SU-DHL-6 (cell line): ENCODE data around the gene TLR10.
A peak's percentile ranks its signal among the peaks of the same experiment; 100 is the strongest.

Experiments used
- H2AFZ ChIP-seq: fragments of 200-600 bp; sonication (generic); 2 replicates; pipeline ENCODE4 v1.6.1; 2014; ENCODE audit warnings: low read depth, mild to moderate bottlenecking, moderate library complexity, mixed read lengths, antibody characterized with exemption, low read length; ENCODE audit not compliant: severe bottlenecking
- H3F3A ChIP-seq: fragments of 200-600 bp; shearing (Covaris generic); 2 replicates; pipeline ENCODE4 v1.6.0; 2016; ENCODE audit warnings: antibody characterized with exemption, mild to moderate bottlenecking; ENCODE audit not compliant: insufficient read depth
- H3K27ac ChIP-seq: fragments of 200-600 bp; sonication (generic); 2 replicates; pipeline ENCODE4 v1.5.1; 2016; ENCODE audit warnings: low read depth, mild to moderate bottlenecking, low read length, moderate library complexity, mixed read lengths
- H3K27me3 ChIP-seq: fragments of 200-600 bp; sonication (generic), shearing (Covaris generic); 2 replicates; pipeline ENCODE4 v1.6.0; 2014; ENCODE audit warnings: mild to moderate bottlenecking, low read length
- H3K36me3 ChIP-seq: fragments of 200-600 bp; sonication (generic); 2 replicates; pipeline ENCODE4 v1.6.1; 2014; ENCODE audit warnings: mild to moderate bottlenecking, low read length, mixed read lengths
- H3K4me2 ChIP-seq: fragments of 300-600, 200-600 bp; shearing (Covaris generic), sonication (generic); 2 replicates; pipeline ENCODE4 v1.6.0; 2014; ENCODE audit warnings: low read length, low read depth, mild to moderate bottlenecking; ENCODE audit not compliant: poor library complexity, severe bottlenecking
- H3K4me3 ChIP-seq: fragments of 200-600 bp; sonication (generic); 2 replicates; pipeline ENCODE4 v1.5.1; 2014; ENCODE audit warnings: antibody characterized with exemption, low read length, mild to moderate bottlenecking, mixed read lengths; ENCODE audit not compliant: insufficient read depth, poor library complexity, severe bottlenecking
- H3K79me2 ChIP-seq: fragments of 200-600 bp; sonication (generic); 2 replicates; pipeline ENCODE4 v1.6.1; 2014; ENCODE audit warnings: mild to moderate bottlenecking, low read length, moderate library complexity; ENCODE audit not compliant: insufficient read depth
- H3K9ac ChIP-seq: fragments of 200-600 bp; sonication (generic); 2 replicates; pipeline ENCODE4 v1.7.0; 2014; ENCODE audit warnings: mild to moderate bottlenecking, low read length
- H3K9me2 ChIP-seq: fragments of 200-600 bp; sonication (generic); replicated peaks from 2 replicates; pipeline ENCODE4 v1.6.1; 2014; ENCODE audit warnings: low read length; ENCODE audit not compliant: insufficient read depth
- H3K9me3 ChIP-seq: fragments of 200-600 bp; sonication (generic); 2 replicates; pipeline ENCODE4 v1.6.1; 2014; ENCODE audit warnings: low read length, mixed read lengths; ENCODE audit not compliant: insufficient read depth
- H4K20me1 ChIP-seq: fragments of 200-600 bp; sonication (generic); 2 replicates; pipeline ENCODE4 v1.6.1; 2014; ENCODE audit warnings: low read depth, mild to moderate bottlenecking, antibody characterized with exemption, low read length, moderate library complexity, mixed read lengths
- EZH2phosphoT487 ChIP-seq: fragments of 200-600 bp; sonication (generic), shearing (Covaris generic); conservative IDR thresholded peaks from 2 replicates; pipeline ENCODE4 v1.6.1; 2018; ENCODE audit warnings: mild to moderate bottlenecking, antibody characterized with exemption, low read length, moderate library complexity, mixed read lengths
- TF ChIP-seq, protein P1 (sequence below): fragments of 200-600 bp; sonication (generic); IDR thresholded peaks from one replicate; pipeline ENCODE4 v1.5.1; 2017; ENCODE audit warnings: antibody characterized with exemption, mild to moderate bottlenecking, low read length, moderate library complexity; ENCODE audit not compliant: insufficient read depth, poor library complexity, severe bottlenecking

Gene TLR10

GRCh38 chr4:38785901-38786402 is 3.2 kb upstream of the TLR10 start:
- no peaks in the 10 kb centered on the region for H3K36me3 ChIP-seq
- peak overlapping the region; percentile 47 for H3K4me2 ChIP-seq
- H4K20me1 ChIP-seq: no peaks in the 10 kb centered on the region
- no peaks in the 10 kb centered on the region for H3K27me3 ChIP-seq
- H3K27ac ChIP-seq: peak overlapping the region; percentile 100
- H3K9ac ChIP-seq: peak overlapping the region; percentile 44
- H3K4me3 ChIP-seq: no peak overlapping the region
- H3K9me3 ChIP-seq: no peaks in the 10 kb centered on the region
- peaks cover 62% of the 10 kb centered on the region for H3F3A ChIP-seq
- H2AFZ ChIP-seq: peak overlapping the region; percentile 70
- no peaks in the 10 kb centered on the region for H3K9me2 ChIP-seq
- no peak for TF ChIP-seq EZH2phosphoT487
- TF ChIP-seq, protein P1, sequence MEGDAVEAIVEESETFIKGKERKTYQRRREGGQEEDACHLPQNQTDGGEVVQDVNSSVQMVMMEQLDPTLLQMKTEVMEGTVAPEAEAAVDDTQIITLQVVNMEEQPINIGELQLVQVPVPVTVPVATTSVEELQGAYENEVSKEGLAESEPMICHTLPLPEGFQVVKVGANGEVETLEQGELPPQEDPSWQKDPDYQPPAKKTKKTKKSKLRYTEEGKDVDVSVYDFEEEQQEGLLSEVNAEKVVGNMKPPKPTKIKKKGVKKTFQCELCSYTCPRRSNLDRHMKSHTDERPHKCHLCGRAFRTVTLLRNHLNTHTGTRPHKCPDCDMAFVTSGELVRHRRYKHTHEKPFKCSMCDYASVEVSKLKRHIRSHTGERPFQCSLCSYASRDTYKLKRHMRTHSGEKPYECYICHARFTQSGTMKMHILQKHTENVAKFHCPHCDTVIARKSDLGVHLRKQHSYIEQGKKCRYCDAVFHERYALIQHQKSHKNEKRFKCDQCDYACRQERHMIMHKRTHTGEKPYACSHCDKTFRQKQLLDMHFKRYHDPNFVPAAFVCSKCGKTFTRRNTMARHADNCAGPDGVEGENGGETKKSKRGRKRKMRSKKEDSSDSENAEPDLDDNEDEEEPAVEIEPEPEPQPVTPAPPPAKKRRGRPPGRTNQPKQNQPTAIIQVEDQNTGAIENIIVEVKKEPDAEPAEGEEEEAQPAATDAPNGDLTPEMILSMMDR: no peak
- peaks cover 16% of the 10 kb centered on the region for H3K79me2 ChIP-seq

- TF ChIP-seq, protein P1: no peak
- no peak for TF ChIP-seq EZH2phosphoT487
- Histone ChIP-seq H3K9me2 (no peaks in the 10 kb centered on the region), H3K9ac (peak overlapping the region; percentile 44), H3K4me2 (peak overlapping the region; percentile 47), H4K20me1 (no peaks in the 10 kb centered on the region), H3K4me3 (no peak overlapping the region), H3K79me2 (peaks cover 24% of the 10 kb centered on the region), H3K9me3 (no peaks in the 10 kb centered on the region), H3F3A (peaks cover 60% of the 10 kb centered on the region), H3K36me3 (peaks cover 6% of the 10 kb centered on the region), H2AFZ (peak overlapping the region; percentile 70), H3K27ac (peak overlapping the region; percentile 100), H3K27me3 (no peaks in the 10 kb centered on the region)
Measured at GRCh38 chr4:38785041-38785790, 2.4 kb upstream of the TLR10 start.

GRCh38 chr4:38784141-38784540 is 1.4 kb upstream of the TLR10 start:
- TF ChIP-seq, protein P1: no peak
- no peak for TF ChIP-seq EZH2phosphoT487
- Histone ChIP-seq H3K27ac (peak overlapping the region; percentile 100), H3K36me3 (peaks cover 15% of the 10 kb centered on the region), H3K9ac (peak overlapping the region; percentile 13; the same call in 1 of the 2 replicates), H3K9me3 (no peaks in the 10 kb centered on the region), H3K27me3 (no peaks in the 10 kb centered on the region), H2AFZ (peak overlapping the region; percentile 27), H4K20me1 (no peaks in the 10 kb centered on the region), H3K79me2 (peaks cover 34% of the 10 kb centered on the region), H3K4me2 (peak overlapping the region; percentile 47), H3K4me3 (no peak overlapping the region), H3F3A (peaks cover 52% of the 10 kb centered on the region), H3K9me2 (no peaks in the 10 kb centered on the region)
